CD4-positive, alpha-beta T cell treated with Interleukin-10 for 1 hour (primary cell): ENCODE measurements around the gene MUC5B.

Experiments
- DNase-seq: peaks from one replicate; pipeline ENCODE4 v3.0.0-alpha.2; 2020

MUC5B gene

GRCh38 chr11:1271927-1272326, 49.1 kb downstream of the MUC5B start:
- DNase-seq, result no peak

- no peak for DNase-seq
Observed at GRCh38 chr11:1272531-1272930, 49.7 kb downstream of the MUC5B start.

GRCh38 chr11:1274501-1274900, 51.6 kb downstream of the MUC5B start:
- DNase-seq, result no peak

GRCh38 chr11:1275021-1275420, 52.2 kb downstream of the MUC5B start:
- DNase-seq, result no peak

GRCh38 chr11:1276041-1276790, 53.4 kb downstream of the MUC5B start:
- DNase-seq, result no peak

GRCh38 chr11:1276866-1277615, 54.2 kb downstream of the MUC5B start:
- no peak for DNase-seq

GRCh38 chr11:1277936-1278512, 55.2 kb downstream of the MUC5B start:
- DNase-seq, result no peak

GRCh38 chr11:1278766-1279673, 56.2 kb downstream of the MUC5B start:
- no peak for DNase-seq

GRCh38 chr11:1279674-1280055, 56.8 kb downstream of the MUC5B start:
- DNase-seq, result no peak

- DNase-seq, result no peak
Observed at GRCh38 chr11:1280116-1281035, 57.5 kb downstream of the MUC5B start.

- no peak for DNase-seq
Observed at GRCh38 chr11:1281326-1281973, 58.6 kb downstream of the MUC5B start.

- DNase-seq, result no peak
Observed at GRCh38 chr11:1281974-1282365, 59.1 kb downstream of the MUC5B start.

- no peak for DNase-seq
Observed at GRCh38 chr11:1283091-1283511, 60.2 kb downstream of the MUC5B start.

- DNase-seq, result no peak
Observed at GRCh38 chr11:1283906-1284305, 61.0 kb downstream of the MUC5B start.

GRCh38 chr11:1285316-1285744, 62.5 kb downstream of the MUC5B start:
- DNase-seq, result no peak

GRCh38 chr11:1285876-1286275, 63.0 kb downstream of the MUC5B start:
- DNase-seq, result no peak

- DNase-seq, result no peak
Observed at GRCh38 chr11:1287928-1288327, 65.1 kb downstream of the MUC5B start.

GRCh38 chr11:1288426-1289151, 65.7 kb downstream of the MUC5B start:
- DNase-seq, result no peak

GRCh38 chr11:1289211-1289935, 66.5 kb downstream of the MUC5B start:
- DNase-seq, result no peak
